Stimulated activated naive CD4-positive, alpha-beta T cell treated with Interleukin-2 at 50 U/mL for 16 hours (primary cell): ENCODE data around the gene KCNB1.
A peak's percentile ranks its signal among the peaks of the same experiment; 100 is the strongest.

Experiments
- DNase-seq: peaks from one replicate; lab custom pipeline; 2025; lab: John Stamatoyannopoulos, UW

KCNB1 gene

DNA sequence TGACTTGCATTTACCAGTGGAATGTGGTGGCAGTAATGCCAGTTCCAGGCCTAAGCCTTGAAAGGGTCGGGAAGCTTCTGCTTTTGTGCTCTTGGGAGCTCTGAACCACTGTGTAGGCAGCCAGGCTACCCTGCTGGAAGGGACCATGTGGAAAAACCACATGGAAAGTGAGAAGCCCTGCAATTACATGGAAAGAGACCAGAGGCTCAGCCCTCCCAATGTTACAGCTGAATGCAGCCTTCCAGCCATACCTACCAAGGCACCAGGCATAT lies 14.9 kb upstream of the KCNB1 start:
- no peak for DNase-seq

DNA sequence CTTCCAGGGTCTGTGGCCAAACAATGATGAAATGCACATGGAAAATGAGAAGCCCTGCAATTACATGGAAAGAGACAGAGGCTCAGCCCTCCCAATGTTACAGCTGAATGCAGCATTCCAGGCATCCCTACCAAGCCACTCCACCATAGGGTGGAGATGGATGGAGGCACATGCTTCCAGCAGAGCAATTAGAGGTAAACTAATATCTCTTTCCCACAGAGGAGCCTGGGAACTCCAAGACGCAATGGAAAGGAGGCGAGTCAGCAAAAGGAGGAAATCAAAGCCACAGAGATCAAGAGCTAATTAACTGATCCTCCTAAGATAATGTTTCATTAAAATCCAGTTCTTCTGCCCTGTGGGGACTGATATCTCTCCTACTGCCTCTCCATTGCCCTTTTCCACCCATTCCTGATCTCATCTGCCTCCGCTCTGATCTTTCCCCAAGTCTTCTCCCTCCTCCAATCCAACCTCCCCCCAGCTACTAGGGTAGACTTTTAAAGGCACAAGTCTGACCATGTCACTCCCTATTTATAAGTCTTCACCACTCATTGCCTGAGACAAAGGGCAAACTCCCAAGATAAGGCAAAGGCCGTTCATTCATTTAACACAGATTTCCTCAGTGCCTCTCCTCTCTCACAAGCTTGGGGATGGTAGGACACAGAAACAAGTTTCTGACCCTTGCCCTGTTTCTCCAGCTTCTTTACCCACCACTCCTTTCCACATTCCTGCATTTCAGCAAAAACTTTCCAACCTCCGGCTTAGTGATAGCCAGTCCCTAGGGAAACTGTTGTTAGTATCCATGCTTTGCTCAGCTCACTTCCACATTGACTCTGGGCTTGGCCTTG lies 14.3 kb upstream of the KCNB1 start:
- DNase-seq, result no peak

DNA sequence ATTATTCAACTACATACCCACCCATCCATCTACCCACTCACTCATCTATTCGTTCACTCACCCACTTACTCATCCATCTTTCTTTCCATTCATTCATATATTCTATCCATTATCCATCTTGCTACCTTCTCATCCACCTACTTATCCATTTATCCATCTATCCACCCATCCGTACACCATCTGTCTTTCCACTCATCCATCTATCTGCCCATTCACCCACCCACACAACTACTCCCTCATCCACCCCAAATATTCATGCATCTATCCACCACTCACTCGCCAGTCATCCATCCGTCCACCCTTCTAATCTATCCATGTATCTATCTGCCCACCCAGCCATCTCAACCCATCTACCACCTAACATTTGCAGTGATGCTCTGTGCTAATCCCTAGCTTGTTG lies 13.6 kb upstream of the KCNB1 start:
- DNase-seq, result no peak

DNA sequence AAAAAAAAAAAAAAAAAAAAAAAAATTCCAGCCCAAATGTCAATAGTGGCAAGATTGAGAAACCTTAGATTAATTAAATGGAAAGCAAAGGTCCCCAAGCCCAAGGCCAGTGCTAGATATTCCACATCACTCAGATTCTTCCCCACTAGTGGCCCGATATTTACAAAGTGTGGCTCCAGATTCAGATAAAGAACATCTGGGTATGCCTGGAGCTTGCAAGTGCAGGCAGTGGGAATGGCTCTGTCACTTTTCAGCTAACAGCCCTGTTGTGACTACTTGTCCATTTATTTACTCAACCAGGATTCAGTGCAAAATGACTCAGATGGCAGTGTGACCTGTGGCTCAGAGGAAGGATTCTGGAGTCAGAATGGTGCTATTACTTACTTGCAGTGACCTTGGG lies 8.2 kb upstream of the KCNB1 start:
- DNase-seq, result no peak

DNA sequence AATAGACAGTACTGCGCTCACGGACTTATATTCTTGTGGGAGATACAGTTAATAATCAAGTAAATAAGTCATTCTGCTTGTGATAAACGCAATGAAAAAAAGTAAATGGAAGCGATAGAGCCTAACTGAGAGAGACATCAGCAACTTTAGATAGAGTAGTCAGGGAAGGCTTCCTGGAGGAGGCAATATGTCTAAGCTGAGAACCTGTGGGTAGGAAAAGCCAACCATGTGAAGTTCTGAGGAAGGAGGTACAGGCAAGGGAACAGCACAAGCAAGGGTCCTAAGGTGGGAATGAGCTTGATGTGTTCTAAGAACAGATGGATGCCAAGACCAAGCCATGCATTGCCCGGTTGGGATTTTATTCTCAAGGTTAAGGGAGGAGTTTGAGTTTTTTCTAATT lies 7.2 kb upstream of the KCNB1 start:
- no peak for DNase-seq

DNA sequence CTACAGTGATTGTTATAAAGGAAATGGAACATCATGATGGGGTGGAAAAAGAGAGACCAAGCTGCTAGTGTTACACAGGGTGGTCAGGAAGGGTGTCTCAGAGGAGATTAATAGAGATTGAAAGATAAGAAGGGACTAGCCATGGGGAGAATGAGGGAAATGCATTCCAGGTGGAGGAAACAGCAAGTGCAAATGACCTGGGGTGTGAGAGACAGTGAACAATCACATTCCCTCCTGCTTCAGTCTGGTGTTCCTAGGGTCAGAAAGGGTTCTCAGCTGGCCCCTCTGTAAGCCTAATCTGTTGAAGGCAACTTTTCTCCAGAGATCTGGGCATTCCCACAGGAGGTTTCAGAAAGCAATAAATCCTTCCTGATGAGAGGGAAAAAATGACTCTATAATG lies 3.6 kb upstream of the KCNB1 start:
- DNase-seq, result no peak

DNA sequence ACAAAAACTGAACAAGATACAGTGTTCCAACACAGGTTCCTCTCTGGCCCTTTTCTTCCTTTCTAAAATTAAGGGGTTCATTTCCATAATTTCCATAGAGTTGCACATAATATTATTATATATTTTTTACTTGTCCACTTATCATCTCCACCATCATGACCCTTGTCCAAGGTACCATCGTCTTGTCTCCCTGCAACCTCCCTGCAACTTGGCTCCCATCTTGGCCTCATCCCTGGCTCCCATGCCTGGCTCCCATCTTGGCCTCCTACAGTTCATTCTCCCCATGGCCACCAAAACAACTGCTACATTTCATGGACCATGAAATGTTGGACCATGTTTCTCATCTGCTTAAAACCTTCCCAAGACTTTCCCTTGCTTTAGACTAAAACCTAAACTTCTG lies 3.1 kb upstream of the KCNB1 start:
- DNase-seq, result no peak

DNA sequence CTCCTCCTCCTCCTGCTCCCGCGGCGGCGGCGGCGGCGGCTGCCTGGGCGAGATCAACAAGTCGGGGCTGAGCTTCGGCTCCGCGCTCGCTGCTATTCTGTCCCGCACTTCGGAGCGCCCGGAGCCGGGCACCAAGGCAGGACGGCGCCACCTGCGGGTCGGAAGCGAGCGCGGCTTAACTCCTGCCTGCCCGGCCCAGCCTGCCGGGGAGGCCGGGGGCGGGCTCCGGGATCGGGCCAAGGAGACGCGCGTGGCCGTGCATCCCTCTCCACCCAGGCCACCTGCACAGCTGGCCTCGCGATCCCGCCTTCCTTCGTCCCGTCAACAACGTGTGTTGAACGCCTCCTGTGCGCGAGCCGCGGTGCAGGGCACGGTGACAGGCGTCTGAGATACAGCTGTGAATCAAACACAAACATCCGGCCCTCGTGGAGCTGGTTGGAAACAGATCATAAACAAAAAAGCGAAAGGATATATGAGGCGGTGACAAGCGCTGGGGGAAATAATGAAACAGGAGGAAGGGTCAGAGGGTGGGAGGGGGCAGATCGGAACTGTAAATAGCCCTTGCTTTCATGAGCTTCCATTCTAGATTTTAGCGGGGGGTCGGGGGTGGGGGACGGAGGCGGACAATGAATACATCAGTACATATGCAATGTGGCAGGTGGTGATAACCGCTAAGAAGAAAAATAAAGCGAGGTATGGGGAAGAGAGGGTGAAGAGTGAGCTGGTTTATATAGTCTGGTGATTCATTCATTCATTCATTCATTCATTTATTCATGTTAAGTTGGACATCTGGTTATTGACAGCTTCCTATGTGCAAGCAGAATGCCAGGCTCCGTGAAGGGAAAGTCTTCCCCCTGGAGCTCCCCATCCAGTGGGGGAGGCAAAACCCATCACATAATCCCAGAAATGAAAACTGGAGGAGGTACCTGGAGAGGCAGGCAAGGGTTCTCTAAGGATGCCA lies 2.0 kb upstream of the KCNB1 start:
- peak; percentile 59 for DNase-seq

DNA sequence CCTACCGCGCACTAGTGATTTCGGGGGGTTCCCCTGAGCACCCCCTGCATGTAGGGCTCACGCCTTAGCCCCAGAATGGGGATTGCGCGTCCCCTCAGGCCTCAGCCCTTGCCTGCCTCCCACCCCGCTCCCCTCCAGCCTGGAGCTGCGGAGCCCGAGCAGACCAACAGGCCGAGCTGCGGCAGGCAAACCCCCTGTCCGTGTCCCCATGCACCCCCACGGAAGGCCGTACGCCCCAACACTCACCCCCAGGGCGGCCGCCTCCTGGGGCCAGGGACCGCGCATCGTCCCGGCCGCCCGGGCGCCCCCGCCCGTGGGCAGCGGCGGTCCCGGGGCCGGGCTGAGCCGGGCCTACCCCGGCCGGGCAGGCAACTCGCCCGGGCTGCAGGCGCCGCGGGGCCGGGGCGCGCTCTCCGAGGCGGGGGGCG lies 1.2 kb upstream of the KCNB1 start:
- no peak for DNase-seq

DNA sequence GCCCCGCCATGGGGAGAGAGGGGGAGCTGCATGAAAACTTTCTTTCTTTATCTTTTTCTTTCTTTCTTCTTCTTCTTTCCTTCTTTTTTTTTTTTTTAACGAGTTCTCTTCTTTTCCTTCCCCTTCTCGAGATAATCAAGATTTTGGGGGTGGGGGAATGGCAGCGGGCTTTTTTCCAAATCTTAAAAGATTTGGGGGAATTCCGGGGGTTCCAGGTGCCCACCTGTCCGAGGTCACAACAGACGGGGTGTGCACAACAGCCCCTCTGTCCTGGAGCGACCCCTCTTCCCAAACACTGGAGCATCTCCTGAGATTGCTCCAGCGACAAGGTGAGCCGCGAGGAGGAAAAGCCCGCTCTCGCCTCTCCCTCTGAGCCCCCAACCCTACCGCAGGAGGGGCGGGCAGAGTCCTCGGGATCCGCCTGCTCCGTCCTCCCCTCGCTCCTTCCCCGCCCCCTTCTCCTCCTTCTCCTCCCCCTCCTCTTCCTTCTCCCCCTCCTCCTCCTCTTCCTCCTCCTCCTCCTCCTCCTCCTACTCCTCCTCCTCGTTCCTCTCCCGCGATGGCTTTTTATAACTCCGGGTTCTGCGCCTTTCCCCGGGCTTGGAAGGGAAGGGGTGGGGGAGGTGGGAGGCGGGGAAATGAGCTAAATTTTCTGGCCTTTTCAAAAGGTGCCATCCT lies 689 bp upstream of the KCNB1 start:
- DNase-seq, result no peak

DNA sequence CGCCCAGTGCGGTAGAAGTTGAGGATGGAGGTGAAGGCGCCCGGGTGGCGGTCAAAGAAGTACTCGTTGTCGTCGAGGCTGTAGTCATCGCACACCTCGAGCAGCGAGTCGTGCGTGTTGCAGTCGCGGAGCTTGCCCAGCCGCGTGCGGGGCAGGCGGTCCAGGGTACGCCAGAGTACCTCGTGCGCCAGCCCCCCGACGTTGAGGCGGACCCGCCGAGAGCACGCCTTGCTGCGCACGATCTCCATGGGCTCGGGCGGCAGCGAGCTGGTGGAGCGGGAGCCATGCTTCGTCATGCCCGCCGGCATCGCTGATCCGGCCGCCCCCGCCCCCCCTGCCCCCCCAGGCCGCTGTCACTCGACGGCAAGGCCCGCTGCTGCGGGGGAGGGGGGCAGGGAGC lies 295 bp downstream of the KCNB1 start:
- no peak for DNase-seq

DNA sequence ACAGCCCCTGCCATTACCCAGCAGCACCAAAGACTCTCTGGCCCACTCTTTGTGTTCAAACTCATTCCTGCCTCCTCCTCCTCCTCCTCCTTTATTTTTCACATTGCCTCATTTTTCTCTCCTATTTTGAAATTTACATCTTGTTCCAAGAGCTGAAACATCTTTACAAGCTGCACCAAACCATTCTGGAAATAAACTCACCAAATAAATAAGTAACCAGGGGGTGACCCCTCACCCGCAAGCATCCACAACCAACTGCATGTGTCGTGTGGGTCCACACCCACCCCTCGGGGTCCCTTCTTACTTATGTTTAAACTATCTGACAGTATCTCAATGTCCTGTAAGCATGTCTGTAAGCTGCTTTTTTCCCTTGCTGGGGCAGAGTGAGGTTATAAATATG lies 1.4 kb downstream of the KCNB1 start:
- no peak for DNase-seq

DNA sequence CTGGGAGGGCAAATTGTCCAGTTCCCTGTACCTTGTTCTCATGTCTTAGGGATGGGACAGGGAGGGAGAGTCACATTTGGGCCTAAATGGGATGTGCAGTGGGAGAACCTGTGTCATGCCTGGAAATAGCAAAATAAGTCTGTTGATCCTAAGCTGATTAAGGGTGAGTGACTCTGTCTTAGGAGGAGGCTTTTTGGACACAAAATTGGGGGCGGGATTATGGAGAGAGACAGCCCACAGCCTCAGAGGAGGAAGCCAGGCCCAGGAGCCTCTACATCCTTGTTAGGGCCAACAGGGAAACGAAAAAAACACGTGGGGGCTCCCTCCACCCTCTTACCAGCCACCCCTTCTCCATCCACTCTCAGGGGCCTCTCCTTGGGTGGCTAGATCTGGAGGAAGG lies 2.2 kb downstream of the KCNB1 start:
- DNase-seq, result no peak

DNA sequence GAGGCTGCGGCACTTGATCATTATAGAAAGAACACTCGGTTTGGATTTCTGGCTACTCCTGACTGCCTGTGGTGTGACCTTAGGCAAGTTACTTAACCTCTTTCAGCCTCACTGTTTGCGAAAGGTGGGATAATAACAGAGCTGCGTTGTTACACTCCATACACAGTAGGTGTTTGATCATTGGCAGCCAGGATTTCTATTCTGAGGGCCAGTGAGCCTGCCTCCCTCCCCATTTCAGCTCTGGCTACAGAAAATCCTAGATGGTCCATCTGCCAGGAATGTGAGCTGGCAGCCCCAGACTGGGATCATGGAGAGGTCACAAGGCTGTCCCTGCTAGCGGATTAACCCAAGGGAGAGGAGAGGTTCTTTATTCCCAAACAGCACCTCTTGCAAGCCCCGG lies 2.7 kb downstream of the KCNB1 start:
- DNase-seq, result no peak

DNA sequence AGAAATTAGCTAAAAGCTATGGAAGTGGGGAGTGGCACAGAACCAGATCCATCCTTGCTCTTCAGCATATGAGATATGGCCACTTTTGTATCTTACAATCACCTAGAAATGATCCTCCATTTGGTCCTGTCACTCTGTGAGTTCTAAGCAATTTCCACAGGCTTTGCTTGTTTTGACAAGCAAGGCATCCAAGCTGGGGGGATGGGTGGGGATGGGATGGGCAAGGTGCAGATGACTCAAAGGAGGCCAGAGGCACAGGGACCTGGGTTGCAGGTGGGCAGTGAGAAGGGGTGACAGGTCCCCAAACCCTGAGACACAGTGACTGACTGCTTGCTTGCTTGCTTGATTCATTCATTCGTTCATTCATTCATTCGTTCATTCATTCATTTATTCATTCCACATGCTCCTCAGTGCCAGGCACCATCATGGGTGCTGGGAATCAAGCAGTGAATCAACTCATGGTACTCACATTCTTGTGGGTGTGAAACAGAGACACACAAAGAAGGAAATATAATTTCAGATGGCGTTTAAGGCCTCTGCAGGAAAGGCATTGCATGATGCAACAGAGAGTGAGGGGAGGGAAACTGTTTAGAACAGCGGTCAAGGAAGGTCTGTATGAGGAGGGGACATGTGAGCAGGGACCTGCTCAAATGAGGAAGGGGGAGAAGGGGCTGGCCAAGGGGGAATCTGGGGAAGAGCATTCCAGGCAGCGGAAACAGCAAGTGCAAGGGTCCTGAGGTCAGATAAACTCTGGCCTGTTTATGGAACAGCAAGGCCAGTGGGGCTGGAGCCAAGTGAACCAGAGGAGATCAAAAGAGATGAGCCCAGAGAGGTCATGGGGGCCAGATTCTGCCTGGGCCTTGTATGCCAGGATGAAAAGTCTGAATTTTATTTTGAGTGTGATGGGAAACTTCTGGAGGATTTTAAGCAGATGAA lies 3.4 kb downstream of the KCNB1 start:
- DNase-seq, result no peak

DNA sequence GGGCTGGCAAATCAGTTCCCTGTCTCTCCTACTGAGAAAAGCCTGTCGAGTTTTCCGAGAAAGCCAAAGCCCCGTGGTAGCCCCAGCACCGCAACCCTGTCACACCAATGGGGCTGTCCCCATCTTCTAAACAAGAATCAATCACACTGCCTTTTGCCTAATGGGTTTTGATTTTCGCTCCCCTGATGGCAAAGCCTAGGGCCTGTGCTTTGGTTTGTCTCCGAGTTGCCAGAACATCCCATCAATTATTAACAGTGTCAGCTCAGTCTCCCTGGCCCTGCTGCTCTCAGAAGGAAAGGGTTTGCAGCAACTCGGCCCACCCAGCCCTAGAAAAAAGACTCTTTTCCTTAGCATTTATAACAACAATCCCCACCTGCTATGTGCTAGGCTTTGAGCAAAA lies 4.2 kb downstream of the KCNB1 start:
- no peak for DNase-seq

DNA sequence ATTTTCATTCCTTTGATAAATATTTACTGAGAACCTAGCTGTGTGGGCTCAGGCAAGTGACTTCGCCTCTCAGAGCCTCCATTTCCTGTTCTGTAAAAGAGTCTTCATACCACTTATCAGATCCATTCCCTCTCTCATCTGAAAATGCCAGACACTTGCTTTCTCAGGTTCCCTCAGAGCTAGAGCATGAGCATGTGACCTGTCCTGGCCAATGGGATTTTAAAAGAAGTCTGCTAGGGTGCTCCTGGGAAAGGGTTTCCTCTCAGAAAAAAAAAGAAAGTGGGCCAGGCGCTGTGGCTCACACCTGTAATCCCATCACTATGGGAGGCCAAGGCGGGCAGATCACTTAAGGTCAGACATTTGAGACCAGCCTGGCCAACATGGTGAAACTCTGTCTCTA lies 5.3 kb downstream of the KCNB1 start:
- DNase-seq, result no peak

DNA sequence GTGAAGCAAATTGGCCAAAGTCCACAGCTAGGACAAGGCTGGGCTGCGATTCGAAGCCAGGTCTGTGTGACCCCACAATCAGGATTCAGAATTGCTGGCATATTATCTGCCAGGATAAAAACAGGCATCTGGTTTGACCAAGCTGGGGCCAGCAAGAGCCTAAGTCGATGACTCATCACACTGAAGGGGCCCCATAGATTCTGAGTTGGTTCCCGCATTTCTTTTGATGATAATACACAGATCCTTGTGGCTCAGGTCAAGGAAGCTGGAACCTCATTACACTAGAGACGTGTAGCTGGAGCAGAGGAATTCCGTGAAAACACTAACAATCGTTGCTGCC lies 6.5 kb downstream of the KCNB1 start:
- DNase-seq, result no peak

DNA sequence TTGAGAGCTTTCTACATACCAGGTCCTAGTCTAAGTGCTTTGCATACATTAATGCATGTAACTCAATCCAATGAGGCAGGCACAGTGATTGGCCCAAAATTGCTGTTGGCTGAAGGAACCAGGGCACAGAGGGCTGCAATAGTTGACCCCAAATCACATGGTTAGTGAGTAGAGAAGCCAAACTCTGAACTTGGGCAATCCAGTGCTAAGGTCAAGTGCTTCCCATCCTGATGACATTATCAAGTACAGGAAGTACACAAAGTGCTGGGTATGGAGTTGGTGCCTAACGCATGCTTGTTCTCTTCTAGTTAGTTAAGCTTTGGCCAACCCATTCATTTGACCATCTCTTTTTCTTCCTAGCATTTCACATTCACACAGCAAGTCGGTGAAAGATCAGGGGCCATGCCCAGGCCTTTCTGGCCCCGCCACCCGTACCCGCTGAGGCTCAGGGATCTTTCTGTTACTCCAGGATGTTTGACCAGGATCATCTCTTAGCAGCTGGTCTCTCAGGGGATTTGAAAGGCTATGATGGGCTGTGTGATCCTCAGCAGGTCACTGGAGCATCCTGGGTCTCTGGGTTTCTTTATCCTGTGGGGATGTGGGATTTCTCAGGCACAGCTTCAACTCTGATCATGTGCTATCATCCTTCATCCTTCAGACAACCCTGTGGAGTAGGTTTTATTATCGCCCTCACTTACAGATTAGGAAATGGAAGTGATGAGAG lies 7.0 kb downstream of the KCNB1 start:
- DNase-seq, result no peak

DNA sequence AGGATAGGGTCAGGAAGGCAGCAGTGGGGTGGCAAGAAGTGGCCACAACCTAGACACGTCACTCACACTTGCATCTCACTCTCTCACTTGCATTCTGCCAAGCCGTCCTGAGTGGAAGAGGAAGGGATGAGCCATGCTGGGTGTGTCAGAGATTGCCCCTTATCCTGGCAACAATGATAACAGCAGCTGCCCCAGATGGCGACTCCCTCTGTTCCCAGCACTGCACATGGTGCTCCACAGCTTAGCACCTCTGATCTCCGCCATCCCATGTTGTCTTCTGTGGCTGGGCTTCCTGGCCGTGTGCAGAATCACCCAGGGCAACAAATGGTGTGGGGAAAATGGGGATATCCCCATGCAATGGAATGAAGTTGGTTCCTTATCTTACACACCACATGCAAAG lies 11.1 kb downstream of the KCNB1 start:
- DNase-seq, result no peak

DNA sequence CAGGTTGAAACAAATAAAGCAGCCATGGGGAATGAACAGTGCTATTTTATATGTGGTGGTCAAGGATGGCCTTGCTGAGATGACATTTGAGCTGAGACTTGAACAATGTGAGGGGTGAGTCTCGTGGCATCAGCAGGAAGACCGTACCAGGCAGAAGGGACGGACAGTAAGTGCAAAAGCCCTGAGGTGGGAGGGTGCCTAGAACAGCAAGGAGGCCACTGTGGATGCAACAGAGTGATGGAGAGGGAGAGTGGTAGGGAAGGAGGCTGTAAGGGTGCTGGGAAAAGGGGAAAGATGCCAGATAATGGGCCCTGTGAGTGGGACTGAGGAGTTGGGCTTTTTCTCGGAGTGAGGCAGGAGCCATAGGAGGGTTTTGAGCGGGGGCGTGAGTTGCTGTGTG lies 11.5 kb downstream of the KCNB1 start:
- DNase-seq, result no peak
